ENCODE data around the gene UBB.

DNA sequence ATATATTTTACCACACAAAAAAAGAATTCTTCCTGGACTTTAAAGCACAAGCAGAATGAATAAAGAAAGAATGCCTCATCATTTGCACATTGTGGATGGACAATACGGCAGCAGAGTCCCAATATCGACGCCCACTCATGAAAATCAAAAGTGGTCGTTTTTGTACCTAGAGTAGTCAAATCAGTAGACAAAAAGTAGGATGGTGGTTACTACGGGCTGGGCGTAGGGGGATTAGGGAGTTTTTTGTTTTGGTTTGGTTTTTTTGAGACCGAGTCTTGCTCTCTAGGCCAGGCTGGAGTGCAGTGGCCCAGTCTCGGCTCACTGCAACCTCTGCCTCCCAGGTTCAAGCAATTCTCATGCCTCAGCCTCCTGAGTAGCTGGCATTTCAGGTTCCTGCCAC lies 19.0 kb upstream of the UBB start:
- TF ChIP-seq, protein P1, sequence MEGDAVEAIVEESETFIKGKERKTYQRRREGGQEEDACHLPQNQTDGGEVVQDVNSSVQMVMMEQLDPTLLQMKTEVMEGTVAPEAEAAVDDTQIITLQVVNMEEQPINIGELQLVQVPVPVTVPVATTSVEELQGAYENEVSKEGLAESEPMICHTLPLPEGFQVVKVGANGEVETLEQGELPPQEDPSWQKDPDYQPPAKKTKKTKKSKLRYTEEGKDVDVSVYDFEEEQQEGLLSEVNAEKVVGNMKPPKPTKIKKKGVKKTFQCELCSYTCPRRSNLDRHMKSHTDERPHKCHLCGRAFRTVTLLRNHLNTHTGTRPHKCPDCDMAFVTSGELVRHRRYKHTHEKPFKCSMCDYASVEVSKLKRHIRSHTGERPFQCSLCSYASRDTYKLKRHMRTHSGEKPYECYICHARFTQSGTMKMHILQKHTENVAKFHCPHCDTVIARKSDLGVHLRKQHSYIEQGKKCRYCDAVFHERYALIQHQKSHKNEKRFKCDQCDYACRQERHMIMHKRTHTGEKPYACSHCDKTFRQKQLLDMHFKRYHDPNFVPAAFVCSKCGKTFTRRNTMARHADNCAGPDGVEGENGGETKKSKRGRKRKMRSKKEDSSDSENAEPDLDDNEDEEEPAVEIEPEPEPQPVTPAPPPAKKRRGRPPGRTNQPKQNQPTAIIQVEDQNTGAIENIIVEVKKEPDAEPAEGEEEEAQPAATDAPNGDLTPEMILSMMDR (IDR thresholded peaks at IDR 0.05; ENCODE audit: low read length): no peak
- TF ChIP-seq EZH2phosphoT487 (IDR thresholded peaks at IDR 0.05; ENCODE audit: low read length) (no peak), EZH2 (optimal IDR thresholded peaks at IDR 0.05; ENCODE audit: low read depth, low read length) (no peak)
